HEK293T (cell line): ENCODE measurements around the gene FOXG1.

Source experiments
- ARNT ChIP-seq: fragments of 450-650 bp; IDR thresholded peaks from 2 replicates; pipeline ENCODE4 v1.6.1; 2017; ENCODE audit warnings: mild to moderate bottlenecking
- BHLHE40 ChIP-seq: fragments of 450-650 bp; IDR thresholded peaks from 2 replicates; pipeline ENCODE4 v1.6.1; 2016; ENCODE audit warnings: mild to moderate bottlenecking, moderate library complexity, borderline replicate concordance
- CTBP1 ChIP-seq: fragments of 450-650 bp; IDR thresholded peaks from 2 replicates; pipeline ENCODE4 v1.6.1; 2016; ENCODE audit warnings: borderline replicate concordance
- FOXA1 ChIP-seq: fragments of 450-650 bp; IDR thresholded peaks from 2 replicates; pipeline ENCODE4 v1.6.1; 2016; ENCODE audit warnings: mild to moderate bottlenecking
- FOXK2 ChIP-seq: fragments of 450-650 bp; IDR thresholded peaks from 2 replicates; pipeline ENCODE4 v1.6.1; 2016; ENCODE audit warnings: mild to moderate bottlenecking
- FOXM1 ChIP-seq: fragments of 450-650 bp; IDR thresholded peaks from 2 replicates; pipeline ENCODE4 v1.6.1; 2017; ENCODE audit warnings: mild to moderate bottlenecking, borderline replicate concordance
- HDGF ChIP-seq: fragments of 450-650 bp; IDR thresholded peaks from 2 replicates; pipeline ENCODE4 v1.6.1; 2017; ENCODE audit warnings: antibody characterized with exemption, borderline replicate concordance
- LEF1 ChIP-seq: fragments of 450-650 bp; IDR thresholded peaks from 2 replicates; pipeline ENCODE4 v1.6.1; 2017; ENCODE audit warnings: mild to moderate bottlenecking, borderline replicate concordance
- NFRKB ChIP-seq: fragments of 450-650 bp; IDR thresholded peaks from 2 replicates; pipeline ENCODE4 v1.6.1; 2016; ENCODE audit warnings: mild to moderate bottlenecking, moderate library complexity
- SP1 ChIP-seq: fragments of 450-650 bp; IDR thresholded peaks from 2 replicates; pipeline ENCODE4 v1.6.1; 2017
- SUZ12 ChIP-seq: fragments of 450-650 bp; IDR thresholded peaks from 2 replicates; pipeline ENCODE4 v1.6.1; 2016; ENCODE audit warnings: mild to moderate bottlenecking
- TARDBP ChIP-seq: fragments of 450-650 bp; IDR thresholded peaks from 2 replicates; pipeline ENCODE4 v1.6.1; 2016
- TF ChIP-seq, protein P1 (sequence below): fragments of 450-650 bp; IDR thresholded peaks from 2 replicates; pipeline ENCODE4 v1.6.1; 2016

DNA sequence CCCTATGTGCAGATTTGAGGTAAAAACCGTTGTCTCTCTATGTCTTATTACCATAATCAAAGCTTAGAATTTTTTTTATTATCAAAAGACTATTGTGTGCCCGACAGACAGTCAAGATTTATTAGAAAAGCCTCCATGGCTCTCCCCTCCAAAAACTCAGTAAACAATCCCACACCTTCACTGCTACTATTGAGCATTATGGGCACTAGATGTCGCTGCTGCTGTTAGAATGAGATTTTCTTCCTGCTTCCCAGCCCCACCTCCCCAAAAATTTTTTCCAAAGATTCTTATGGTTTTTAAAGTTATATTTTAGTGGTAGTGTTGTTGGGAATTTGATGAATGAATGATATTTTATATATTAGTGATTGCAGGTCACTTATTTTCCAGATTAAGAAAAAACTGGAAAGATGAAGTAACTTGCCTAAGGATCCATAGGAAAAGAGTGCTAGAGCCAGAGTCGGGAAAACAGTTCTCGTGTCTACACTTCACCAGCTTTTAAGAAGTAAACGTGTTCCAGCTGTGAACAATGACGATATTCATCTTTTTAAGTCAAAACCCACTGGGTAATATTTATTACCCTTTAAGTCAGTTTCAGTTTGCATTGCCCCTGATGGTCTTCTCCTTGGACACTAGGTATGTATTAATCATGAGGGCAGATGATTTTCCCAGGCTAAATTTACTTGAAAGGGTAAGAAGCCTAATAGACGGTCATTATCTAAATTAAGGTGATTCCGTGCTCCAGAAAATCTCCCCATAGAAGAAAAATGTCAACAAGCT, 12.2 kb upstream of the FOXG1 start:
- TF ChIP-seq HDGF (no peak), CTBP1 (no peak), BHLHE40 (no peak), SP1 (no peak), LEF1 (no peak), FOXA1 (no peak), SUZ12 (no peak), NFRKB (no peak), TARDBP (no peak), FOXM1 (no peak), ARNT (no peak), FOXK2 (no peak)
- TF ChIP-seq, protein P1, sequence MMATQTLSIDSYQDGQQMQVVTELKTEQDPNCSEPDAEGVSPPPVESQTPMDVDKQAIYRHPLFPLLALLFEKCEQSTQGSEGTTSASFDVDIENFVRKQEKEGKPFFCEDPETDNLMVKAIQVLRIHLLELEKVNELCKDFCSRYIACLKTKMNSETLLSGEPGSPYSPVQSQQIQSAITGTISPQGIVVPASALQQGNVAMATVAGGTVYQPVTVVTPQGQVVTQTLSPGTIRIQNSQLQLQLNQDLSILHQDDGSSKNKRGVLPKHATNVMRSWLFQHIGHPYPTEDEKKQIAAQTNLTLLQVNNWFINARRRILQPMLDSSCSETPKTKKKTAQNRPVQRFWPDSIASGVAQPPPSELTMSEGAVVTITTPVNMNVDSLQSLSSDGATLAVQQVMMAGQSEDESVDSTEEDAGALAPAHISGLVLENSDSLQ, result peak; percentile 78
